PC-9 (cell line): ENCODE data around the gene TOPBP1. TPM values are rescaled to one million over a fixed set of nuclear protein-coding genes. Genes with fewer than 3 reads are reported as not detected.
"Not testable (repeated sequence)": the region's sequence is repeated elsewhere in the genome, so short reads cannot be mapped to it uniquely, and the experiment has no call there.

Experiments used
- BruUV-seq: library from RNA; stranded (reverse); fragments of 400-500 nt; replicated peaks from 2 replicates; lab custom pipeline; 2021; lab: Mats Ljungman, UMichigan
- CTCF ChIA-PET: fragments of 300-600 bp; sonication (Branson Sonifier 250); formaldehyde crosslinking; loops from one replicate; lab custom pipeline; 2022; ENCODE audit warnings: antibody characterized with exemption; lab: Charles Lee
- POLR2A ChIA-PET: fragments of 300-600 bp; sonication (Branson Sonifier 250); formaldehyde crosslinking; loops from one replicate; lab custom pipeline; 2022; ENCODE audit warnings: antibody characterized with exemption; ENCODE audit not compliant: unreplicated experiment; lab: Charles Lee
- DNase-seq, 2 experiments: peaks; one replicate each; pipeline versions ENCODE4 v3.0.0 to v3.0.0-alpha.2; 2015 to 2022; ENCODE audit warnings: mixed read lengths in 1 of 2
- H2AFZ ChIP-seq: fragments of 200-600 bp; sonication (generic); 2 replicates; pipeline ENCODE4 v1.8.1; 2017; ENCODE audit warnings: antibody characterized with exemption
- H3F3A ChIP-seq: fragments of 200-600 bp; sonication (generic); 2 replicates; pipeline ENCODE4 v1.8.1; 2017; ENCODE audit warnings: antibody characterized with exemption, mild to moderate bottlenecking, low read depth; ENCODE audit not compliant: insufficient read depth
- H3K27ac ChIP-seq: fragments of 200-600 bp; sonication (generic); 2 replicates; pipeline ENCODE4 v1.6.1; 2016; ENCODE audit warnings: mixed run types
- H3K27me3 ChIP-seq: fragments of 200-600 bp; sonication (generic); 2 replicates; pipeline ENCODE4 v1.6.1; 2016; ENCODE audit warnings: low read depth, mixed run types; ENCODE audit not compliant: insufficient read depth
- H3K36me3 ChIP-seq: fragments of 200-600 bp; sonication (generic); 2 replicates; pipeline ENCODE4 v1.6.1; 2016; ENCODE audit warnings: low read depth, mixed run types
- H3K4me1 ChIP-seq: fragments of 200-600 bp; sonication (generic); replicated peaks from 2 replicates; pipeline ENCODE4 v1.6.1; 2016; ENCODE audit warnings: mixed run types; ENCODE audit not compliant: insufficient read depth
- H3K4me2 ChIP-seq: fragments of 200-600 bp; sonication (generic); 2 replicates; pipeline ENCODE4 v1.6.1; 2017; ENCODE audit warnings: mixed run types
- H3K4me3 ChIP-seq: fragments of 200-600 bp; sonication (generic); 2 replicates; pipeline ENCODE4 v1.6.1; 2016; ENCODE audit warnings: mixed run types
- H3K79me2 ChIP-seq: fragments of 200-600 bp; sonication (generic); 2 replicates; pipeline ENCODE4 v1.6.1; 2017; ENCODE audit warnings: low read depth, mixed run types
- H3K9me2 ChIP-seq: fragments of 200-600 bp; sonication (generic); 2 replicates; pipeline ENCODE4 v1.8.1; 2017; ENCODE audit warnings: mild to moderate bottlenecking; ENCODE audit not compliant: insufficient read depth
- H3K9me3 ChIP-seq: fragments of 200-600 bp; sonication (generic); 2 replicates; pipeline ENCODE4 v1.8.1; 2016; ENCODE audit warnings: low read depth; ENCODE audit not compliant: insufficient read depth
- H4K20me1 ChIP-seq: fragments of 200-600 bp; sonication (generic); 2 replicates; pipeline ENCODE4 v1.8.1; 2017; ENCODE audit not compliant: insufficient read depth
- CTCF ChIP-seq: fragments of 200-600 bp; sonication (generic); conservative IDR thresholded peaks from 2 replicates; pipeline ENCODE4 v1.6.1; 2017; ENCODE audit warnings: mixed run types, antibody characterized with exemption, mild to moderate bottlenecking, moderate library complexity
- EZH2 ChIP-seq: fragments of 200-600 bp; sonication (generic); IDR thresholded peaks from 2 replicates; pipeline ENCODE4 v1.8.0; 2017; ENCODE audit warnings: antibody characterized with exemption, low read depth
- intact Hi-C: fragments of 100-400 bp; cut with micrococcal nuclease; formaldehyde crosslinking; loops from one replicate; pipeline ENCODE4 v1.10.0; 2022; ENCODE audit not compliant: unreplicated experiment
- total RNA-seq: library from RNA; stranded (reverse); gene quantifications from 2 replicates; pipeline ENCODE4 v1.2.3, GENCODE V29; 2021

The TOPBP1 gene
- total RNA-seq, 1 experiment from 2014 or later = 52.2 TPM

DNA sequence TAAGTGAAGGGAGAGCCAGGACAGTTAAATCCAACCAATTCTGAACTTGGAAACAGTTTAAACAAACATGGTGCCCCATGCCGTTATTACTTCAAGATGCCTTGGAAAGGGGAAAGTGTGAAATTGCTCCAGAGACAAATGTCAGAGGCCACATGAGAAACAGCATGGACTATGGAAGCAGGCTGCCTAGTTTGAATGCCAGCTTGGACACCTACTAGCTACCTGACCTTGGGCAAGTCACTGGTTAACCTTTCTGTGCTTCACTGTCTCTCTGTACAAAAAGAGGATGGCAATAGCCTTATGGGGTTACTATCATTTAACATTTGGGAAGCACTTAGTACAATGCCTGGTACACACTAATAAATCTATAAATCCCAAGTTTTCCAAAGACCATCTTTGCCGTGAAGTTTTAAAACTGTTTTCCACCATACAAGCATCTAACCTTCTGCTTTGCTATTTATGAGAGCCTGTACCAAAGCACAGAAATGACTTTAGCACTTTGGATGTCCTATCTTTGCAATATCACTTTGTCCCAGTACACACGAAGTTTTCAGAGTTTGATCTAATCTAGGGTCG, 8.3 kb upstream of the TOPBP1 start:
- Histone ChIP-seq H3K27me3 (no peaks in the 10 kb centered on the region), H3K79me2 (no peaks in the 10 kb centered on the region), H3K9me2 (no peaks in the 10 kb centered on the region), H3K4me3 (no peak overlapping the region), H3K9me3 (no peaks in the 10 kb centered on the region), H4K20me1 (no peaks in the 10 kb centered on the region), H3K4me2 (no peak overlapping the region), H2AFZ (no peak overlapping the region), H3K36me3 (no peaks in the 10 kb centered on the region), H3K4me1 (no peaks in the 10 kb centered on the region), H3F3A (no peaks in the 10 kb centered on the region; the same call in 1 of the 2 replicates), H3K27ac (no peak overlapping the region)
- POLR2A ChIA-PET = interaction anchor here (0.8 kb wide), 1 partner anchor 207 kb away, joined by 3 read pairs; no protein-coding TSS in a partner anchor
- BruUV-seq = no TSS peak
- TF ChIP-seq CTCF (no peak), EZH2 (no peak)
- DNase-seq = no peak
- intact Hi-C loops = loop anchor here (10.0 kb wide), 2 partner anchors 275 to 945 kb away; partner anchors contain the start of gene NPHP3
- CTCF ChIA-PET = interaction anchor here (0.6 kb wide), 1 partner anchor 20 kb away, joined by 10 read pairs; no protein-coding TSS in a partner anchor

- H3K4me1 ChIP-seq = peaks cover 9% of the 10 kb centered on the region; the same call in 1 of the 2 replicates
- H3F3A ChIP-seq = peaks cover 4% of the 10 kb centered on the region; the same call in 1 of the 2 replicates
- TF ChIP-seq CTCF (no peak), EZH2 (no peak)
- no peak for DNase-seq
- no peaks in the 10 kb centered on the region for H3K36me3 ChIP-seq
- peaks cover 4% of the 10 kb centered on the region for H3K79me2 ChIP-seq
- no peaks in the 10 kb centered on the region for H3K9me2 ChIP-seq
- H3K27me3 ChIP-seq = no peaks in the 10 kb centered on the region
- no peak overlapping the region for H2AFZ ChIP-seq
- H3K4me3 ChIP-seq = no peak overlapping the region
- H3K27ac ChIP-seq = no peak overlapping the region
- ChIA-PET CTCF (no interaction called here), POLR2A (no interaction called here)
- intact Hi-C loops = loop anchor here (10.0 kb wide), 2 partner anchors 278 to 942 kb away; partner anchors contain the start of gene NPHP3
- no peaks in the 10 kb centered on the region for H4K20me1 ChIP-seq
- BruUV-seq = no TSS peak
- H3K9me3 ChIP-seq = no peaks in the 10 kb centered on the region
- H3K4me2 ChIP-seq = no peak overlapping the region
Observed at GRCh38 chr3:133667118-133667517, 5.4 kb upstream of the TOPBP1 start.

DNA sequence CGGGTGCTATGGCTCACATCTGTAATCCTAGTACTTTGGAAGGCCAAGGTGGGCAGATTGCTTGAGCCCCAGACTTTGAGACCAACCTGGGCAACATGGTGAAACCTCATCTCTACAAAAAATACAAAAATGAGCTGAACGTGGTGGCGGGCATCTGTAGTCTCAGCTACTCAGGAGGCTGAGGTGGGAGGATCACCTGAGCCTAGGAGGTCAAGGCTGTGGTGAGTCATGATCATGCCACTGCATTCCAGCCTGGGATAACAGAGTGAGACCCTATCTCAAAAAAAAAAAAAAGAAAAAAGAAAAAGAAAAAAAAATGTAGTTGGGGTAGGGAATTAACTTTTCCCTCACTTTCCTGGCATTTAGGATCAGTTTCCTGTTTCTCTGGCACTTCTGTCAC, 3.4 kb upstream of the TOPBP1 start:
- H2AFZ ChIP-seq, H3K36me3 ChIP-seq, POLR2A ChIA-PET, DNase-seq, H4K20me1 ChIP-seq, H3F3A ChIP-seq, H3K4me3 ChIP-seq, CTCF ChIA-PET, H3K4me2 ChIP-seq, H3K27me3 ChIP-seq, BruUV-seq, H3K27ac ChIP-seq, H3K9me2 ChIP-seq, H3K9me3 ChIP-seq: not testable (repeated sequence)
- Histone ChIP-seq H3K4me1 (peaks cover 19% of the 10 kb centered on the region; the same call in 1 of the 2 replicates), H3K79me2 (peaks cover 21% of the 10 kb centered on the region)
- intact Hi-C loops = loop anchor here (10.0 kb wide), 2 partner anchors 280 to 940 kb away; partner anchors contain the start of gene NPHP3
